ENCODE data around the gene PANK4. TPM values are rescaled to one million over a fixed set of nuclear protein-coding genes. Genes with fewer than 3 reads are reported as not detected.

PANK4 gene
- polyA plus RNA-seq, 1 donor, result 20.7 TPM

GRCh38 chr1:2475571-2475970 lies 50.8 kb downstream of the PANK4 start:
- H3K36me3 ChIP-seq (ENCODE audit: control insufficient read depth, insufficient read depth, low read length), result no peaks in the 10 kb centered on the region
- H3K27me3 ChIP-seq (ENCODE audit: control insufficient read depth, insufficient read depth, low read length), result no peaks in the 10 kb centered on the region
- no CpG with 5 or more reads among the region's 12 CpGs for WGBS (ENCODE audit: insufficient coverage, low lambda C conversion rate)
- H3K4me1 ChIP-seq (ENCODE audit: control insufficient read depth, insufficient read depth, low read length), result peaks cover 19% of the 10 kb centered on the region
- H3K27ac ChIP-seq (ENCODE audit: low read length), result no peak overlapping the region
- H3K4me3 ChIP-seq (ENCODE audit: low read length), result no peak overlapping the region
- no peaks in the 10 kb centered on the region for H3K9me3 ChIP-seq (ENCODE audit: control insufficient read depth, low read depth, low read length)
- DNase-seq, result no peak

- Histone ChIP-seq H3K27ac (ENCODE audit: low read length) (no peak overlapping the region), H3K4me3 (ENCODE audit: low read length) (no peak overlapping the region), H3K36me3 (ENCODE audit: control insufficient read depth, insufficient read depth, low read length) (no peaks in the 10 kb centered on the region), H3K9me3 (ENCODE audit: control insufficient read depth, low read depth, low read length) (no peaks in the 10 kb centered on the region), H3K27me3 (ENCODE audit: control insufficient read depth, insufficient read depth, low read length) (no peaks in the 10 kb centered on the region), H3K4me1 (ENCODE audit: control insufficient read depth, insufficient read depth, low read length) (peaks cover 19% of the 10 kb centered on the region)
- WGBS (ENCODE audit: insufficient coverage, low lambda C conversion rate), result no CpG with 5 or more reads among the region's 13 CpGs
- DNase-seq, result peak; percentile 42 to 43
Observed at GRCh38 chr1:2474933-2475371, 51.4 kb downstream of the PANK4 start.

- no CpG with 5 or more reads among the region's 17 CpGs for WGBS (ENCODE audit: insufficient coverage, low lambda C conversion rate)
- DNase-seq, result no peak
- H3K4me3 ChIP-seq (ENCODE audit: low read length), result no peak overlapping the region
- H3K27me3 ChIP-seq (ENCODE audit: control insufficient read depth, insufficient read depth, low read length), result no peaks in the 10 kb centered on the region
- H3K36me3 ChIP-seq (ENCODE audit: control insufficient read depth, insufficient read depth, low read length), result no peaks in the 10 kb centered on the region
- H3K4me1 ChIP-seq (ENCODE audit: control insufficient read depth, insufficient read depth, low read length), result peaks cover 19% of the 10 kb centered on the region
- H3K9me3 ChIP-seq (ENCODE audit: control insufficient read depth, low read depth, low read length), result no peaks in the 10 kb centered on the region
- H3K27ac ChIP-seq (ENCODE audit: low read length), result no peak overlapping the region
Observed at GRCh38 chr1:2474104-2474844, 52.1 kb downstream of the PANK4 start.

GRCh38 chr1:2473198-2473597 lies 53.2 kb downstream of the PANK4 start:
- H3K27me3 ChIP-seq (ENCODE audit: control insufficient read depth, insufficient read depth, low read length), result peaks cover 8% of the 10 kb centered on the region
- H3K9me3 ChIP-seq (ENCODE audit: control insufficient read depth, low read depth, low read length), result no peaks in the 10 kb centered on the region
- no CpG with 5 or more reads among the region's 13 CpGs for WGBS (ENCODE audit: insufficient coverage, low lambda C conversion rate)

GRCh38 chr1:2472561-2473177 lies 53.7 kb downstream of the PANK4 start:
- Histone ChIP-seq H3K4me1 (ENCODE audit: control insufficient read depth, insufficient read depth, low read length) (peaks cover 7% of the 10 kb centered on the region), H3K4me3 (ENCODE audit: low read length) (no peak overlapping the region), H3K27me3 (ENCODE audit: control insufficient read depth, insufficient read depth, low read length) (peaks cover 14% of the 10 kb centered on the region), H3K36me3 (ENCODE audit: control insufficient read depth, insufficient read depth, low read length) (no peaks in the 10 kb centered on the region), H3K27ac (ENCODE audit: low read length) (no peak overlapping the region), H3K9me3 (ENCODE audit: control insufficient read depth, low read depth, low read length) (no peaks in the 10 kb centered on the region)
- WGBS (ENCODE audit: insufficient coverage, low lambda C conversion rate), result no CpG with 5 or more reads among the region's 25 CpGs
- DNase-seq, result no peak

More at GRCh38 chr1:2473198-2473597, 53.2 kb downstream of the PANK4 start:
- Histone ChIP-seq H3K4me1 (ENCODE audit: control insufficient read depth, insufficient read depth, low read length) (peaks cover 13% of the 10 kb centered on the region), H3K27ac (ENCODE audit: low read length) (no peak overlapping the region), H3K36me3 (ENCODE audit: control insufficient read depth, insufficient read depth, low read length) (no peaks in the 10 kb centered on the region), H3K4me3 (ENCODE audit: low read length) (no peak overlapping the region)
- DNase-seq, result no peak

GRCh38 chr1:2472109-2472508 lies 54.3 kb downstream of the PANK4 start:
- no peaks in the 10 kb centered on the region for H3K36me3 ChIP-seq (ENCODE audit: control insufficient read depth, insufficient read depth, low read length)
- H3K27me3 ChIP-seq (ENCODE audit: control insufficient read depth, insufficient read depth, low read length), result peaks cover 18% of the 10 kb centered on the region
- H3K4me3 ChIP-seq (ENCODE audit: low read length), result no peak overlapping the region
- WGBS (ENCODE audit: insufficient coverage, low lambda C conversion rate), result no CpG with 5 or more reads among the region's 17 CpGs
- no peak overlapping the region for H3K27ac ChIP-seq (ENCODE audit: low read length)
- peaks cover 2% of the 10 kb centered on the region for H3K4me1 ChIP-seq (ENCODE audit: control insufficient read depth, insufficient read depth, low read length)
- no peaks in the 10 kb centered on the region for H3K9me3 ChIP-seq (ENCODE audit: control insufficient read depth, low read depth, low read length)
- DNase-seq, result no peak

- DNase-seq, result no peak
- no peaks in the 10 kb centered on the region for H3K9me3 ChIP-seq (ENCODE audit: control insufficient read depth, low read depth, low read length)
- H3K36me3 ChIP-seq (ENCODE audit: control insufficient read depth, insufficient read depth, low read length), result no peaks in the 10 kb centered on the region
- peaks cover 21% of the 10 kb centered on the region for H3K27me3 ChIP-seq (ENCODE audit: control insufficient read depth, insufficient read depth, low read length)
- no peak overlapping the region for H3K27ac ChIP-seq (ENCODE audit: low read length)
- H3K4me3 ChIP-seq (ENCODE audit: low read length), result no peak overlapping the region
- WGBS (ENCODE audit: insufficient coverage, low lambda C conversion rate), result no CpG with 5 or more reads among the region's 15 CpGs
- no peaks in the 10 kb centered on the region for H3K4me1 ChIP-seq (ENCODE audit: control insufficient read depth, insufficient read depth, low read length)
Observed at GRCh38 chr1:2471587-2472001, 54.8 kb downstream of the PANK4 start.

- no peak overlapping the region for H3K4me3 ChIP-seq (ENCODE audit: low read length)
- WGBS (ENCODE audit: insufficient coverage, low lambda C conversion rate), result no CpG with 5 or more reads among the region's 7 CpGs
- peaks cover 23% of the 10 kb centered on the region for H3K27me3 ChIP-seq (ENCODE audit: control insufficient read depth, insufficient read depth, low read length)
- H3K27ac ChIP-seq (ENCODE audit: low read length), result no peak overlapping the region
- H3K4me1 ChIP-seq (ENCODE audit: control insufficient read depth, insufficient read depth, low read length), result no peaks in the 10 kb centered on the region
- no peaks in the 10 kb centered on the region for H3K9me3 ChIP-seq (ENCODE audit: control insufficient read depth, low read depth, low read length)
- no peaks in the 10 kb centered on the region for H3K36me3 ChIP-seq (ENCODE audit: control insufficient read depth, insufficient read depth, low read length)
- DNase-seq, result no peak
Observed at GRCh38 chr1:2471159-2471471, 55.3 kb downstream of the PANK4 start.

GRCh38 chr1:2470290-2471158 lies 55.9 kb downstream of the PANK4 start:
- H3K27ac ChIP-seq (ENCODE audit: low read length), result no peak overlapping the region
- no peaks in the 10 kb centered on the region for H3K36me3 ChIP-seq (ENCODE audit: control insufficient read depth, insufficient read depth, low read length)
- H3K4me3 ChIP-seq (ENCODE audit: low read length), result no peak overlapping the region
- H3K9me3 ChIP-seq (ENCODE audit: control insufficient read depth, low read depth, low read length), result no peaks in the 10 kb centered on the region
- H3K4me1 ChIP-seq (ENCODE audit: control insufficient read depth, insufficient read depth, low read length), result no peaks in the 10 kb centered on the region
- WGBS (ENCODE audit: insufficient coverage, low lambda C conversion rate), result no CpG with 5 or more reads among the region's 27 CpGs
- DNase-seq, result no peak
- peaks cover 23% of the 10 kb centered on the region for H3K27me3 ChIP-seq (ENCODE audit: control insufficient read depth, insufficient read depth, low read length)

- WGBS (ENCODE audit: insufficient coverage, low lambda C conversion rate), result no CpG with 5 or more reads among the region's 25 CpGs
- DNase-seq, result no peak
- peaks cover 31% of the 10 kb centered on the region for H3K27me3 ChIP-seq (ENCODE audit: control insufficient read depth, insufficient read depth, low read length)
Observed at GRCh38 chr1:2469103-2469940, 57.1 kb downstream of the PANK4 start.

More at GRCh38 chr1:2469103-2469940, 57.1 kb downstream of the PANK4 start:
- H3K4me3 ChIP-seq (ENCODE audit: low read length), result no peak overlapping the region
- H3K4me1 ChIP-seq (ENCODE audit: control insufficient read depth, insufficient read depth, low read length), result no peaks in the 10 kb centered on the region
- H3K9me3 ChIP-seq (ENCODE audit: control insufficient read depth, low read depth, low read length), result no peaks in the 10 kb centered on the region
- no peak overlapping the region for H3K27ac ChIP-seq (ENCODE audit: low read length)
- no peaks in the 10 kb centered on the region for H3K36me3 ChIP-seq (ENCODE audit: control insufficient read depth, insufficient read depth, low read length)
